GM12801 (cell line): ENCODE data around the gene NEDD4L.

Source experiments
- TF ChIP-seq, protein P1 (sequence below): IDR thresholded peaks from one replicate; pipeline ENCODE4 v1.5.1; 2011; ENCODE audit warnings: control low read depth; ENCODE audit not compliant: insufficient read length; ENCODE audit errors: extremely low read depth

The NEDD4L gene

DNA sequence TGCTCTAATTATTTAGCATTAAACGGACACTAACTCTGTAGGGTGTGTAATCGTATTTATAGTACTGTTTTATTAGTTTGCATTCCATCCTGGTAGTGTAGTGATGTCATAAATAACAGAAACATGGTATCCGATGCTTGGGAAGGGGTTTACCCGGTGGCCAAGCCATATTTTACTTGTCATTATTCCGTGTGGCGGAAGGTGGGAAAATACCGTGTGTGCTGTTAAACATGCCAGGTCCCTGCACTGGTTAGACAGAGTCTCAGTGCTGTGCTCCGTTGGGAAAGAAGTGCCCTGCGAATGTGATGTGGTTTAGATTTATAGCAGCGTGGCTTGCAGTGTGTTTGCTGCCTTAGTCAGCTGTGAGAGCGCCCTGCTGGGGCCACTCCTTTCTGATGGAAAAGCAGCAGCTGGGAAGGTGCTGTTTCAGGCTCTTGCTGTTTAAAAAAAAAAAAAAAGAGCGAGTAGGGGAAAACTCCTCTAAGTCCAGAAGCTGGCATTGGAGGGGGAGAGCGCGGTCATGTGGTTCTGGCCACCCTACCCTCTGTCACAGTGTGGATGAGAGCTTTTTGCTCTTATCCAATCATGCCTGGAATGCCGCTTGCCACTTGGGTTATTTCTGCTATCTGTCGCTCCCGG lies 211.0 kb downstream of the NEDD4L start:
- TF ChIP-seq, protein P1, sequence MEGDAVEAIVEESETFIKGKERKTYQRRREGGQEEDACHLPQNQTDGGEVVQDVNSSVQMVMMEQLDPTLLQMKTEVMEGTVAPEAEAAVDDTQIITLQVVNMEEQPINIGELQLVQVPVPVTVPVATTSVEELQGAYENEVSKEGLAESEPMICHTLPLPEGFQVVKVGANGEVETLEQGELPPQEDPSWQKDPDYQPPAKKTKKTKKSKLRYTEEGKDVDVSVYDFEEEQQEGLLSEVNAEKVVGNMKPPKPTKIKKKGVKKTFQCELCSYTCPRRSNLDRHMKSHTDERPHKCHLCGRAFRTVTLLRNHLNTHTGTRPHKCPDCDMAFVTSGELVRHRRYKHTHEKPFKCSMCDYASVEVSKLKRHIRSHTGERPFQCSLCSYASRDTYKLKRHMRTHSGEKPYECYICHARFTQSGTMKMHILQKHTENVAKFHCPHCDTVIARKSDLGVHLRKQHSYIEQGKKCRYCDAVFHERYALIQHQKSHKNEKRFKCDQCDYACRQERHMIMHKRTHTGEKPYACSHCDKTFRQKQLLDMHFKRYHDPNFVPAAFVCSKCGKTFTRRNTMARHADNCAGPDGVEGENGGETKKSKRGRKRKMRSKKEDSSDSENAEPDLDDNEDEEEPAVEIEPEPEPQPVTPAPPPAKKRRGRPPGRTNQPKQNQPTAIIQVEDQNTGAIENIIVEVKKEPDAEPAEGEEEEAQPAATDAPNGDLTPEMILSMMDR, result no peak

DNA sequence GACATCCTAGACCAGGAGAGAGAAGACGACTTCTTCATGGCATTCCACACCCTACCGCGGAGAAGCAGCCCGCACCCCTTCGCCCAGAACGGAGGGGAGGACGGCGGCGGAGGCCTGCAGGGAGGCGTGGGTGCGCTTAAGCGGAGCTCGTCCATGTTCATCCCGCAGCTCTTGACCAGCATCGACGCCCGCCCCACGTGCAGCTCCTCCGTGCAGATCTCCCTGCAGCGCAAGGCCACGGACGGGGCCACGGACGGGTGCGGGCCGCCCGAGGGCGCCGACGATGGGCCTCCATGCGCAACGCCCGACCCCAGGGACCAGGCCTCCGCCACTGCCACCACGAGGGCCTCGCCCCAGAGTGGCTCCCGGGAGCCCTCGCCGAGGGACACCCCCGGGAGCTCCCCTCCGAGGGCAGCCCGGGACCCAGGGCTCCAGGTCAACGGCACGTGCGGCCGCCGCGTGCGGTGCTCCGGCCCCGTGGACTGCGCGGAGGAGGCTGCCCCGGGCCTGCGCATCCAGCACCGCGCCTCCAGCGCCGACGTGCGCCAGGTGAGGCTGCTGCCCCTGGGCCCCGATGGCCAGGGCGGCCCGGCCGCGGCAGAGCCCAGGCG lies 211.8 kb downstream of the NEDD4L start:
- TF ChIP-seq, protein P1, result no peak

DNA sequence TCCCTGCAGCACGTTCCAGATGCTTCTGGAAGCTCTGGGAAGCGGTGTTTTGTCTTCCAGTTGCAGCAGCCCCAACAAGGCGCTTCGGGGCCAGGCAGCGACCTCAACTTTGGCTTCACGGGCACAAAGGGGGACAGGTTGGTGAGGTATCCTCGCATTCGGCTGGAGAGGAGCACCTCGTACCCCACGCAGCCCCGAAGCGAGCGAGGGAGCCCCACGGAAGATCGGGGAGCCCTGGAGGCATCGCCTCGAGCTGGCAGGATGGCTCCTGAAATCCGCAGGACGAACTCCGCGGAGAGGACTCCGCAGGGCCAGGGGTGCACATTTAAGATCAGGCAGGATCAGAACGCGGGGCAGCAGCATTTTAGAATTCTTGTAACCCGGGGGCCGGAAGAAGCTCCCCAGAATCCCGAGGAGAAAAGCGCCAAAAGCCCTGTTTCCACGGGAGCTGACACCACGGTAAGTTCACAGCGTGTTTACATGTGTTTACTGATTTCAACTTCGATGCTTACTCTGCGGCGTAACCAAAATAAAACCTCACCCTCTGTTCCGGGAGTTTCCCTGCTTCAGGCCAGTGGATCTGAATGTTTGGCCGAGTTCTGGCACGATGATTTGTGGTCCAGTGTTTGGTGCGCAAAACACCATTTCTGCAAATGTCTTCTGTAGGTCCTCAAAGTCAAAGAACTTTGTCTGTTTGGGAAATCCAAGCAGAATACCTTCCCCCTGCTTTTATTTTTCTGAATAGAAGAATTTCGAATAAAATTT lies 212.5 kb downstream of the NEDD4L start:
- TF ChIP-seq, protein P1, result no peak

DNA sequence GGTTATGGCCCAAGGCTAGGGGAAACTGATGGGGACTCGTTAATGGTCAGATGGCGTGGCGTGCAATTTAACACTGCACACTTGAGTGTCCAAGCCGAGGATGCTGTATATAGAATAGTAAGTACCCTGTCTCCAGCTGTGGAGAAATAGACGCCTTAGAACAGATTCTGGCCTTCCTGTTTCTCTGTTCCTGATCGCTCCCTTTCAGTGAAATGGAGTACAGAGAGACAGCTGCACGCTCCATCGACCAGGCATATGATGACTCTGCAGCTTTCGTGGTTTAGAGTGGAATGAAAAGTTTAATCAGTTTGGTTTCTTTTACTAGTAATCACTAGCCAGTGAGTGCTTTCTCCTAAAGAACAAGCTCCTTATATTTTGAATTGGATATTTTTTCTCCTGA lies 213.4 kb downstream of the NEDD4L start:
- TF ChIP-seq, protein P1, result no peak

DNA sequence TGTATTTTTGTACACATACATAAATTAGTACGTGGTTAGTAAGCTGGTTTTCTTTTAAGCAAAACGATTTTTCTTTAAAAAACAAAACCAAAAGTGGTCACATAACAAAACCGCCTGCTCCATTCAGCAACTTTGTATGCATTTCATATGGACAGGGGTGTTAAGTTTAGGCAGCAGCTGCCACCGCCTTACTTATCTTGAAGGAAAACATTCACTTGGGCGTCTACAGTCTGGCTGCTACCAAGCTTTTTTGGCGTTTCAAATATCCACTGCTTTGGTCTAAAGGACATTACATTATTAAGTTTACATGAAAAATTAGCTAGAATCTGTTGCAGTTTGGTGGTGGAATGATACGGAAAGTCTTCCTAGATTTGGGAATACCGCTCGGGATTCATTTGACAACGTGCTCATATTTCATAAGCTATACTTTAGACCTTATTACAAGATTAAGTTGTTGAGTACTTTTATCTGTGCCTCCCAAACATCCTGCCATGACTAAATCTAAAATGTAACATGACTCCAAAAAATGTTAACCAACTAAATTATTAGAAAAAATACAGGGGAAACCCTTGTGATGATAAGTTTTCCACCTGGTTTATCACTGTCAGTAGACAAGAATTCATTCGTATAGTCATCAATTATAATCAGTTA lies 214.8 kb downstream of the NEDD4L start:
- TF ChIP-seq, protein P1, result no peak

DNA sequence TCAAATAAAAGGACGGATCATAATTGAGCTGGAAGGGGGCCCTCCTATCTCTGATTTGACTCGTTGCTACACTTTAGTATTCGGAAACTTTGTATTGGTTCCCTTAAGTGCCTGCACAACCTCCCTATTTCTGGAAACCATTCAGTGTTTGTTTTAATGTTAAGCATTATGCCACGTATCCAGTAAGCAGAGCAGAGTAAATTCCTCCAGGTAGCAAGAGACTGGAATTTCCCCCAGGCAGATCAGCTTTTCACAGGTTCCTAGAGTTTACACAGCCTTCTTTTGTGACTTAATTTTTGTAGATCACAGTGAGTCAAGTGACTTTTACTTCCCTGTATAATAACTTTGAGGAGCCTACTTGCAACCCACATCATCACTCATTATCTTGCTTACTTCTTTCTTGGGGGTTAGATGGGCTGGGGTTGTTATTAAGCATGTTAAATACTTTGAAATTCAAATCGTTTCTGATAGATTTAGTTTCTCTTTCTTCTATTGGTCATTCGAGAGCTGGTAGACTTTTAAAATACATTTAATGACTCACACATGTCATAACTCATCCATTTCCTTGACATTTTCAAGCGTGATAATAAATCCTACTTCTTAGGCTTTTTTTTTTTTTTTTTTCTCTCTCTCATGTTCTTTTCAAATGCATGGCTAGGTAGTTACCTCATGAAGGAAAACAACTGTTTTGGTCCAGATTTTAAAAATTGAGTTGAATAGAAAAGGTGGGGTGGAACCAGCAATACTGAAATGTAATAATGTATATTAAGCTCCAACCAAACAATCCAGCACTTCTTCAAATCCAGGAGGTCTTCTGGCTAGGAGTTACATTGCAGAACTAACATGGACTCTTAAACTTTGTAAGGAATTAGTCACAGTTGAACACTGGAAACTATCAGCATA lies 219.3 kb downstream of the NEDD4L start:
- TF ChIP-seq, protein P1, result no peak
